Middle frontal gyrus (tissue), 1 donor: ENCODE data around the gene GLIS1.

ENCODE experiments used
- DNase-seq: peaks from one replicate; pipeline ENCODE4 v3.0.0-alpha.2; 2015; ENCODE audit warnings: low spot score; ENCODE audit errors: extremely low spot score

GLIS1 gene

DNA sequence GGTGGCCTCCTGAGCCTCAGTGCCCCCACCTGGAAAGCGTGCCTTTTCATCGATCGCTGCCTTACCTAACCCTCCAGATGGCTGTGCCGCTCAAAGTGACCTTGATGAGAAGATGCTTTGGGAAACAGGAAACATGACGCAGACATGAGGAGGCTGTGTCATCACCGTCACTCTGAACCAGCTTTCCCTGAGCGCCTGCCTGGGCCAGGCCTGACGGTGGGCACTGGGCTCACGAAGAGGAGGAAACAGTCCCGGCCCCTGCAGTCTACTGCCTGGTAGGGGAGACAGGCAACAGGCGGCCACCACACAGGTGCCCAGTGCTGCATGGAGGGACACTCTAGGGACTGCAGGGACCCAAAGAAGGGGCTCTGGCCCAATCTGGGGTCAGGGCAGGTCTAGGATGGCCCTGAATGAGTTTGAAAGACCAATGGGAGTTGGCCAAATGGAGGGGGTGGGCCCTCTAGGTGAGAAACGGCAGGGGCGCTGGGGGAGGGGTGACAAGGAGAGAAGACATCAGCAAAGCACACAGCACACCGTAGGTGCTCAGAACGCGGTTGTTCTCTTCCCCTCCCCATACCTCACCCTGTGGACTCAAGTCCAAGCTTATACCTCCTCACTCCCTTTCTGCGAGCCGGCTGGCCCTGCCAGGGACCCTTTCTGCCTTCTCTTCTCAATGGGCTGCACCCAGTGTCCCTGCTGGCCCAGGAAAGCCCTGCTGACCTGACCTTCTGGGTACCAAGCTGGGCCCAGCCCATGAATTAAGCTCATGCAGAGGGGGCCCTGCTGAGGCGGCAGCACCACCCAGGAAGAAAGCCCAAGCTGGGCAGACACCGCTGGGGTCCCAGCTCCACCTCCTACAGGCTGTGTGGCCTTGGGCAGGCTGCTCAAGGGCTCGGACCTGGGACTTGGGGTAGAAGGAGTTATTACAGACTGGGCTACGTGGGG lies 44.9 kb downstream of the GLIS1 start:
- DNase-seq: no peak

- DNase-seq: no peak
Measured at GRCh38 chr1:53693339-53693738, 45.6 kb downstream of the GLIS1 start.

GRCh38 chr1:53691326-53691725 lies 47.6 kb downstream of the GLIS1 start:
- no peak for DNase-seq

- no peak for DNase-seq
Measured at GRCh38 chr1:53690411-53690810, 48.6 kb downstream of the GLIS1 start.

- DNase-seq: no peak
Measured at GRCh38 chr1:53689736-53690326, 49.1 kb downstream of the GLIS1 start.

GRCh38 chr1:53689223-53689622 lies 49.7 kb downstream of the GLIS1 start:
- DNase-seq: no peak

DNA sequence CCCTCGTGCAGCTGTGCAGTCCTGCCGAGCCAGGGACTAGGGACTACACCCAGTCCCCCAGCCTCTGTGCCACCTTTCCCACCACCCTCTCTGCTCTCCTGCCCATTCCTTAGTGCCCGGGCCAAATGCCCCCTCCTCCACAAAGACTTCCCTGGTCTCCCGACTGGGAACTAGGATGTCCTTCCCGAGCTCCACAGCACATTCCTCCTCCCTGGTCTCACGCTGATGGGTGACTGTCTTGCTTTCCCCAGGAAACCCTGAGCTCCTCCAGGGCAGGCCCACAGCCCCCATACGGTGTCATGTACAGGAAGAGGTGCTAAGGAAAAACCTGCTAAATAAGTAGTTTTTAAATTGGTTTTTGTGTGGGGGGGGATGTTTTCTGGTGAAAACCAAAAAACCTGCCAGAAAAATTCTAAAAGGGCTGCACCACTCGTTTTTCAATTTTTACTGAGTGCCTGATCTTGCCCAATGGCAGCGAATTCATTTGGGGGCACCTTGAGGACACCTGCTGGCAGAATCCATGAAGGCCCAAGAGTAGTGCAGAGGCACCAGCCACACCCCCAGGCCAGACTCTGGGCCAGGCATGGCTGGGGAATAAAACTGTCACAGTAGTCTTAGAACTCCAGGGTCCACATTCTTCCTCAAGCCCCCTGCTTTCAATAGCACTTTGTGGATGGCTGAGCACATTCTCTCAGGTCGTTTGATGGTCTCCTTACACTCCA lies 50.4 kb downstream of the GLIS1 start:
- no peak for DNase-seq

DNA sequence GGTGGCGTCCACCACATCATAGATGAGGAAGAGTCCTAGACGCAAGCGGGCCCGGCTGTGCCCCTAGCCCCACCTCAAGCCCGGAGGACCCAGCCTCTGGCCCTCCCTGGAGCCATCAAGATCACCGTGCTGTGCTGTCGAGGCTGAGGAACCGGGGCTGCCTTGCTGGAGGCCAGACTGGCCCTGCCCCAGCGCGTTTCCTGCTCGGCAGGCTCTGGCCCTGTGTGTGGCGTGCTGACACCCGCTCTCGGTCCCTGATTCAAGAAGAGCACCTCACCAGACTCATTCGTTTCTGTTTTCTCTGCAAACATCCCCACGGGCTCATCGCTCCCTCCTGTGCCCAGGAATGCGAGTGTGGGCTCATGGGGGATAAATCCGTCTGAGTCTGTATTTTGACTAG lies 51.1 kb downstream of the GLIS1 start:
- no peak for DNase-seq

GRCh38 chr1:53687426-53687825 lies 51.5 kb downstream of the GLIS1 start:
- DNase-seq: no peak

DNA sequence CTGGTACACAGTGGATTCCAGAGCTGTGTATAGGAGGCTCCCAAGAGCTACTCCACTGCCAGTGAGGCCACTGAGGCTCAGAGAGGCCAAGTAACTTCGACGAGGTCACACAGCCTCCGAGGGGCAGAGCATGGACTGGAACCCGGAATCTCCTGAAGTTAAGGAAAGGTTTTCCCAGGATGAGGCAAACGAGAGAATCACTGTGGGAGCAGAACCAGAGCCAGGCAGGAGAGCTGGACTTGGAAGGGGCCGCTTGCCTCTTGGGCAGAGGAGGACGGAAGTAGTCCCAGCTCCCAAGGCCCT lies 52.0 kb downstream of the GLIS1 start:
- no peak for DNase-seq

DNA sequence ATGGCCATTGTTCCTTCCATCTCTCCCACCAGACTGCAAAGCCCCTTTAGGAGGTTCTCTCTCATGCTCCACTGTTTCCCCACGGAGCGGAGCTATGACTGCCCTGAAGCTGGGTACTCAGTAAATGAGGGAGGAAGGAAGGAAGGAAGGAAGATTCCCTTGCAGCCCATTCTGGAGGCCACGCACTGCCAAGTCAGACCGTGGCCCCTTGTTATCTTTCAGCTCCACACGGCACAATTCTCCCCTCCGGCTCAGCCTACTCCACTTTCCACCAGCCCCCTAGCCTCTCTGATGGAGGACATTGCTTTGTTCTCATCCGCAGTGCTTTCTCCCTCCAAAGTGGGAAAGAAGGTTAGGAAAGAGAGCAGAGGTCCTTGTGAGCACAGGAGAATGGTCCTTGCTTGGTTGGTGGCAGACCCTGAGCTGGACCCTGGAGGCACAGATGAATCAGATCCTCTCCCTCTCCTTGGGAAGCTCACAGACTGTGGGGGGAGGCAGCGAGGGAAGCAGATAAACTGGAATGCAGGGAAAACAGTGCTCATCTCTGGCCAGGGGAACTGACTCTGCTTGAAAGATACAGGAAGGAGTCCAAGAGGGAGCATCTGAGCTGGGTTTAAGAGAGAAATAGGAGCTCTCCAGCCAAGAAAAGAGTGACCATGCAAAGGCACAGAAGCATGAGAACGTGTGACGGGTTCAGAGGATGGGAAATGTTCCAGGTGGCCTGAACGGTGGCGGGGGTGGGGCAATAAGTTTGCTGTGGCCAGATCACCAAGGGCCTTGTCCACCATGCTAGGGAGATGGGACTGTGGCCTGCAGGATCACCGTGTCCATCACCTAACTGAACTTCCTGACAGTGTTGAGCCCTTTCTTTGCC lies 52.6 kb downstream of the GLIS1 start:
- no peak for DNase-seq

- DNase-seq: no peak
Measured at GRCh38 chr1:53685272-53686051, 53.5 kb downstream of the GLIS1 start.

DNA sequence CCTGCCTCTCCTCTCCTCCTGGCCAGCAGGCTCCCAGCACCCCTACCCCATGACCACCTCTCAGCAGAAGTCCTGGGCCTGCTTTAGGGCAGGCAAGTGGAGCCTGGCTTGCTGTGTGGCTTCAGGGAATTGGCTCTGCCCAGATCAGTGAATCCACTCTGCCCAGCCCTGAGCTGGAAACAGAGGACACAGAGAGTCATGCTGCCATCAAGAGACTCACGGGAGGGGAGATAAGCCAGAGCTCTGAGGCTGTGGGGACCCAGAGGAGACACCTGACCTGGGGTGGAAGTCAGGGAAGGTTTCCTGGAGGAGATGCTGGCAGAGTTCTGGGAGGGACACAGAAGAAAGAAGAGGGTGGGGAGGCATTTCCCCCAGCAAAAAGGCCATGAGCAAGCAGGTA lies 54.2 kb downstream of the GLIS1 start:
- no peak for DNase-seq

GRCh38 chr1:53683986-53684740 lies 54.8 kb downstream of the GLIS1 start:
- no peak for DNase-seq

GRCh38 chr1:53682881-53683280 lies 56.1 kb downstream of the GLIS1 start:
- no peak for DNase-seq

- DNase-seq: no peak
Measured at GRCh38 chr1:53681977-53682685, 56.8 kb downstream of the GLIS1 start.

DNA sequence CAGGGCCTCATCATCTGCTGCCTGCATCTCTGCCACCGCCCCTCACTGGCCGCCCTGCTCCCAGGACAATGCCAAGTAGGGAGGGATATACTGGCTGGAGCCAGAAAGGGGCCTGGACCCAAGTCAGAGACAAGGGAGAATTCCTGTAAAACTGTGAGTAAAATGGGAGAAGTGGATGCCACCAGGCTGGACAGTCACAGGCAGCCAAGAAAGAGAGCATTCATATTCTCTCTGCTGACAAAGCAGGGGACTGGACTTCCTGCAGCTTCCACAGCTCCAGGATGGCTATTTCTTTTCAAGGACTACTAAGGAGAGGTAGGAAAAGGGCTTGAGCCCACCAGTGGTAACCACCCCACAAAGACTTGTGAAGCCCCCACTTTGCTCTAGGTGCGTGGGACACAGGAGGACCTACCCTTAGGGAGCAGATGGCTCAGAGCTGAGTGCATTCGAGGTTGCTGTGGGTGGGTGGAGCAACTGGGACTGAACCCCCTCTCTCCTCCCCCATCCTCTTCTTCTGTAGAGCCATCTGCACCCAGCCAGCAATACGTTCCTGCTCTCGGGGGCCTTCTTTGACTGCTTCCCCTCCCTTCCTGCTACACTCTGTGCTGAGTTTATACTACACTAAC lies 57.5 kb downstream of the GLIS1 start:
- DNase-seq: no peak

DNA sequence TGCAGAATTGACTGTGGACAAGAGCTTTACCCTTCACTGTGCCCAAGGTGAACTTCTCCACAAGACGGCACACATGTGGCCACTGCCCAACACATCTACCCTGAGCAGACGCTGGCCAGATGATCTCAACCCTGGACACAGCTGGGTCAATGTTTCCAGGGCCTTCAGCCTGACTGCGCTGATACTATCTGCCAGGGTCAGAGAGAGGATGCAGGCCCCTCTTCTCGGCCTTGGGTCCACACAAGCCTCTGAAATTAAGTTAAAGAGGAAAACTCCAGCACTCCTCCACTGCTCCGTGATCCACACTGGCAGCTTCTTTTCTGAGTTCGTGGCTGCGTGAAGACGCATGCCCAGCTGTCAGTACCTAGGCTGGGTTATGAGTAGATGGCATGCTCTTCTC lies 58.1 kb downstream of the GLIS1 start:
- no peak for DNase-seq
